GM12874 (cell line): ENCODE measurements around the gene APOBR.

Source experiments
- TF ChIP-seq, protein P1 (sequence below): IDR thresholded peaks from 2 replicates; pipeline ENCODE4 v1.5.1; 2011; ENCODE audit warnings: low read depth, mild to moderate bottlenecking, control low read depth, low read length, moderate library complexity; ENCODE audit not compliant: insufficient read depth

APOBR gene

DNA sequence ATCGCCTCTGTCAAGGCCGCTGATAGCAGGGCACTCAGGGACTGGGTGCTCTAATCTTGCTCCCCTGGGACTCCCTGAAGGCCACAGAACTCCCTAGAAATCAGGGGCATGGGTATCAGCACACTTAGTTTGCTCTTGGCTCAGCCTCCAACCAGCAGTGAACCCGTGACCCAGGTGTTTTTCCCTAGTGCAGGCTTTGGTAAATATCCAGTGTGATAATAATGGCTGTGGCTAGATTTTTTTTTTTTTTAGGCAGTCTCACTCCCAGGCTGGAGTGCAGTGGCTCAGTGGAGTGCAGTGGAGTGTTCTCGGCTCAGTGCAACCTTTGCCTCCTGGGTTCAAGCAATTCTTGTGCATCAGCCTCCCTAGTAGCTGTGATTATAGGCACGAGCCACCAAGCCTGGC lies 34.0 kb downstream of the APOBR start:
- TF ChIP-seq, protein P1, sequence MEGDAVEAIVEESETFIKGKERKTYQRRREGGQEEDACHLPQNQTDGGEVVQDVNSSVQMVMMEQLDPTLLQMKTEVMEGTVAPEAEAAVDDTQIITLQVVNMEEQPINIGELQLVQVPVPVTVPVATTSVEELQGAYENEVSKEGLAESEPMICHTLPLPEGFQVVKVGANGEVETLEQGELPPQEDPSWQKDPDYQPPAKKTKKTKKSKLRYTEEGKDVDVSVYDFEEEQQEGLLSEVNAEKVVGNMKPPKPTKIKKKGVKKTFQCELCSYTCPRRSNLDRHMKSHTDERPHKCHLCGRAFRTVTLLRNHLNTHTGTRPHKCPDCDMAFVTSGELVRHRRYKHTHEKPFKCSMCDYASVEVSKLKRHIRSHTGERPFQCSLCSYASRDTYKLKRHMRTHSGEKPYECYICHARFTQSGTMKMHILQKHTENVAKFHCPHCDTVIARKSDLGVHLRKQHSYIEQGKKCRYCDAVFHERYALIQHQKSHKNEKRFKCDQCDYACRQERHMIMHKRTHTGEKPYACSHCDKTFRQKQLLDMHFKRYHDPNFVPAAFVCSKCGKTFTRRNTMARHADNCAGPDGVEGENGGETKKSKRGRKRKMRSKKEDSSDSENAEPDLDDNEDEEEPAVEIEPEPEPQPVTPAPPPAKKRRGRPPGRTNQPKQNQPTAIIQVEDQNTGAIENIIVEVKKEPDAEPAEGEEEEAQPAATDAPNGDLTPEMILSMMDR, result no peak

DNA sequence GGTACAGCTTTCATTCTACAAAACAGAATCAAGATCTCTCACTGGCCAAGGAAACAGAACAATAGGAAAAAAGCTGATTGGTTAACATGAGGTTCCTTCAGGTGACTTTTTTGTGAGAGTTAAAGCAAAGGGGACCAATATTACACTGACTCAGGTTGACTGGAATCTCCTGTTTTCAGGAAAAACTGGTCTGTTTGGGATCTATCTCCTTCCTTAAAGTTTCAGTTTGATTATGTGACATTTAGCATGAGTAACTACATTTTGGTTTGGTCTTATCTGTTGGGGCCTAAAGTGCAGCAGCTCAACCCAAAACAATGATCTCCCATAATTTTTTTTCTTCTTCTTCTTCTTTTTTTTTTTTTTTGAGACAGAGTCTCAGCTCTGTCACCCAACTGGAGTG lies 34.7 kb downstream of the APOBR start:
- TF ChIP-seq, protein P1, result no peak

DNA sequence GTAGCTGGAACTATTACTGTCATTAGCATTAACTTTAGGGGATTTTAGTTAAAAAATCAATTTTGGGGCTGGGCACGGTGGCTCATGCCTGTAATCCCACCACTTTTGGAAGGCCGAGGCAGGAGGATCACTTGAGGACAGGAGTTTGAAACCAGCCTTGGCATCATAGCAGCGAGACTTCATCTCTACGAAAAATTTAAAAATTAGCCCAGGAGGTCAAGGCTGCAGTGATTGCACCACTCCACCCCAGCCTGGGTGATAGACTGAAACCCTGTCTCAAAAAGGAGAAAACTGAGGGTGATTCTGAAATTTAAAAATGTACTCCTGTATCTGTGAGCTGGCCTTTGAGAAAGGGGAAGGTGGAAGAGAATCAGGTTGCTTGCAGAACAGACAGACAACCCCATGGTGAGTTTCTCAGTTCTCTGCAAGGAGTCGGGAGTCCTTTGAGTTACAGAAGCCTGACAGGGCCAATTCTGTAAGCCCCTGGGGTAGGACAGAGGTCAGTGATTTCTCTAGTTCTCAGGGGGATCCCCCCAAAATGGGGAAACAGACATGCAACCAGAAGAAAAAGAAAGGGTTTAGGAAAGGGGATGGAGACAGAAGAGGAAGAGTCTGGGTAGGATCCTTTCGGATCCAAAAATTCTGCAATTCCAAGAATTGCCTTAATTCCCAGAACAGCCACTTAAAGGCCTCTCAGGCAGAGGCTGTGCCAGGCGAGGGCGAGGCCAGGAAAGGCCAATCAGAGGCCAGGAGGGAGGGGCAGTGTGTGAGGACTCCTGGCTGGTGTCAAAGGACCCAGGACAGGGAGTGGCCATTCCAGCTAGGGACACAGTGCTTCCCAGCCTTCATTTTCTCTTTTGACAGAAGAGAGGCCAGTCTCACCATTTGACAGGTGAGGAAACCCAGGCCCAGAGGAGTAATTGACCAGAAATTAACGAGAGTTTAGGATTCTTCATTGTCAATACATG lies 37.6 kb downstream of the APOBR start:
- TF ChIP-seq, protein P1, result no peak

DNA sequence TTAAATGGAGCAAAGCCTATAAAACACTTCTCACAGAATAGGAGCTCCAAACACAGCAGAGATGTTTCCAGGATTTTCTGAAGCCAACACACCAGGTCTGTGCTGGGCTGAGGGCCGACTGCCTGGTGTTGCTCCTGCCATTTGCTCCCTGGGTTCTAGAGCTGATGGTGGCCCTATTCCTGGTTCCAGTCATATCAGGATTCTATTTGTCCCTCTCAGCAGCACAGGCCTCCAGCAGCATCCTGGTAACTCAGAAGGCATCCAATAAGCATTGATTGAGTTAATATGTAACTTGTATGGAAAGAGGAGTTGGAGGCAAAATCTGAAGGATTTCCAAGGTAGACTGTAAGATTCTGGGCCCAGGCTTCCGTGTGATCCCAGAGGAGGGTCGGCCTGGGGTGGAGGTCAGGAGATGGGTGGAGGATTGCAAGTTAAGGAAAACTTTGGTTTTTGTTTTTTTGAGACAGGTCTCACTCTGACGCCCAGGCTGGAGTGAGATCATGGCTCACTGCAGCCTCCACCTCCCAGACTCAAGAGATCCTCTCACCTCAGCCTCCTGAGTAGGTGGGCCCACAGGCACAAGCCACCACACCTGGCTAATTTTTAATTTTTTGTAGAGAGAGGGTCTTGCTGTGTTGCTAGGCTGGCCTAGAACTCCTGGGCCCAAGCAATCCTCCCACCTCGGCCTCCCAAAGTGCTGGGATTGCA lies 38.7 kb downstream of the APOBR start:
- TF ChIP-seq, protein P1, result no peak

DNA sequence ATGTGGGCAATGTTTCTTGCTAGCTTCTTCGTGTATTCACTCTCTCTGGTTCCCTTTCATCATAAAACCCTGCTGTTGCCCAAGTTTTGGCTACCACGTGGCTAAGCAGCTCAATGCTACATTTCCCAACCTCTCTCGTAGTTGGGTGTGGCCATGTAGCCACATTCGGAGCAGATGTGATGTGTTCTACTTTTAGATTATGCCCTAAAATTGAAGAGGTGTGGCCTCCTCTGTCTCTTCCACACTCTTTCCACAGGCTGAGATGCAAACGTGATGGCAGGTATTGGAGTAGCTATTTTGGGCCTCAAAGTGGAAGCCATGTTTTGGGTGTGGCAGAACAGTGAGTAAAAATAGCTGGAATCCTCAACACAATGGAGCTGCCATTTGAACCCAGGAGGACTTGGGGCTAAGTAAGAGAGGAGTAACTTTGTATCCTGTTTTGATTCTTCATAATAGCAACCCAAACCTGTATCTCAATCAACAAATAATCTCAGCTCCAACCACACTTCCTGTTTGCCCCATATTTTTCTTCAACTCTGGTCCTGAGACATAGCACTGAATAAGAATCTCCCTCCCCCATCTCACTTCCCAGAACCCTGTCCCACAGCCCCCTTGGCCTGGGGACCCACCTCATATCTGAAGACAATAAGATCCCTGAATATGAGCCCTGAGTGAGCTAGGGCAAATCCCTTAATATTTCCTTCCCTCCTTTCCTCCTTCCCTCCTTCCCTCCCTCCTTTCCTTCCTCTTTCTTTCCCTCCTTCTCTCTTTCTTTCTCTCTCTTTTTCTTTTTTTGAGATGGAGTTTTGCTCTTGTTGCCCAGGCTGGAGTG lies 40.3 kb downstream of the APOBR start:
- TF ChIP-seq, protein P1, result no peak

DNA sequence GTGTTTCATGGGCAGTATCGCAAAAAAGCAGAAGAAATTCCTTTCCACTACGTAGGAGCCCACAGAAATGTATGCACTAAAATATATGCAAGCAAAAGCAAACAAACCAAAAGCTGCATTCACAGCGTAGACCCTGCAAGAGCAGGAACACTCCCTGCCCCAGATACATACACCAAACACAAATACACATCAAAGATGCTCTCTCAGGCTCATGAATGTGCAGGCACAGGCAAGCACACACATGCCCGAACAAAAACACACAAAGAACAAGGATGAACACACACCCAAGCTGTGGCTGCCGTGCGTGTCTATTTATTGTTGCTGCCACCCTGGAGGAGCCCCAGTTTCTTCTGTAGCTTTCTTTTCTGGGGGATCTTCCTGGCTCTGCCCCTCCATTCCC lies 42.6 kb downstream of the APOBR start:
- TF ChIP-seq, protein P1, result no peak
